Ramos (cell line): ENCODE measurements around the gene PCP4.

Source experiments
- in situ Hi-C: fragments of 300-500 bp; cut with MboI; formaldehyde crosslinking; loops from one replicate; pipeline ENCODE4 v1.14.3; 2022; ENCODE audit warnings: low sequenced_read_pairs; ENCODE audit not compliant: unreplicated experiment

Gene PCP4

GRCh38 chr21:39968010-39968409 is 100.8 kb downstream of the PCP4 start:
- in situ Hi-C loops = no loop called here

DNA sequence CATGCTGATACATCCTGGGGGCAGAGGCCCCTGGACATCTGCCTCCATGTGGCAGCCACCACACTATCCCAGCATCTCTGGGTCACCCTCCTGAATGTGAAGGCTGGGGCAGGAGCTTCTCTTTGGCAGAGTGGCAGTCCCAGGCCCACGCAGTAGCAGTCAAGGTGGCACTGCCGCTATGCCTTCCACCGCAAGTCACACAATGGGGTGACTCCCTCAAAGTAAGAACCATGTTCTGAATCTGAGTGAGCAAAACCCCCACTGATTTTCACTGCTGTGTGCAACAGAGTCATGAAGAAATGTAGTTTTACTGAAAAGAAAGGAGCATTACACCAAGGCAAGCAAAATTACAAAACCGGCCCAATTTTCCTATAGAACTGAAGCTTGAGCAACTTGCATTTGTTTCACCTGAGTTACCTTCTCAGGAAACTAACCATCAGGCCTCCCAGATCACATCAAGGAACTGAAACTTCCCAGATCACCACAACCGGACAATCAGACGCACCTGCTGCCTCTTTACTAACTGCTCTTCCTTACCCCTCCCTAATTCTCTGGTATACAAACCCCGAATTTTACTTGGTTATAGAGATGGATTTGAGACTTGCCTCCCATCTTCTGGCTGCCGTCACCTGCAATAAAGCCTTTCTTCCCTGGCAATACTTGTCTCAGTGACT is 102.6 kb downstream of the PCP4 start:
- in situ Hi-C loops = no loop called here

DNA sequence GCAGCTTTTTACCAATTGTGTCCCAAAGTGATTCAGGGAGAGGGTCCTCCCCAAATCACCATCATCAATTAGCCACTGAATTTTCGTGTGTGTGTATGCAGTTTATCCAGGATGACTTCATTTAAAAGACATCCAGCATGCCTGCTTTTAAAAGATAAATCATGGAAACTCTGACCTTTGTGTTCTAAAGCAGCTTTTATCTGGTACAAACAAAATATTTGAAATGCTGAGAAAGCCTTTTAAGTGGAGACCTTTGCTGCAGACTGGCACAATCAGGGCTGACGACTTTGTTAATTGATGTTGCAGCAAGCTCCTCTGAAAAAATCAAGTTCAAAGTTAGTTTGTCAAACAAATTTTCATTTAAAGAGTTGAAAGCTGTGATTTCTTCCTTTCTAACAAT is 104.7 kb downstream of the PCP4 start:
- in situ Hi-C loops = no loop called here

DNA sequence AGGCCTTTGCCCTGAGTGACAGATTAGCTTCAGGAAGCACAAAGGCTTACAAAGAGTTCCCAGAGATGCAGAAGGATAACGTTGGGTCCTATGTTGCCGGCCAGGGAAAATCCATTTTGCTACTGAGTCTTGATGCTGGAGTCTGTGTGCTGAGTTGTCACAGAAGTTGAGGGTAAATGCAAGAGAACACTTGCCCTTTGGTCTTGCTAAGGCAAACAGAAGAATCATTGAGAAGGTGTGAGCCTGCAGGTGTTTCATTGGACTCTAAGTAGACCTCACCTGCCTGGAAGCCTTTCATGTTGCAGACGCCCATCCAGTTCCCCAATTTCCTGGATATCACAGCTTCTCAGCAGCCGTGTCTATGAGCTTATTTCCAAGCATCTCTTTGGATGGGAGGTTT is 105.2 kb downstream of the PCP4 start:
- in situ Hi-C loops = no loop called here

DNA sequence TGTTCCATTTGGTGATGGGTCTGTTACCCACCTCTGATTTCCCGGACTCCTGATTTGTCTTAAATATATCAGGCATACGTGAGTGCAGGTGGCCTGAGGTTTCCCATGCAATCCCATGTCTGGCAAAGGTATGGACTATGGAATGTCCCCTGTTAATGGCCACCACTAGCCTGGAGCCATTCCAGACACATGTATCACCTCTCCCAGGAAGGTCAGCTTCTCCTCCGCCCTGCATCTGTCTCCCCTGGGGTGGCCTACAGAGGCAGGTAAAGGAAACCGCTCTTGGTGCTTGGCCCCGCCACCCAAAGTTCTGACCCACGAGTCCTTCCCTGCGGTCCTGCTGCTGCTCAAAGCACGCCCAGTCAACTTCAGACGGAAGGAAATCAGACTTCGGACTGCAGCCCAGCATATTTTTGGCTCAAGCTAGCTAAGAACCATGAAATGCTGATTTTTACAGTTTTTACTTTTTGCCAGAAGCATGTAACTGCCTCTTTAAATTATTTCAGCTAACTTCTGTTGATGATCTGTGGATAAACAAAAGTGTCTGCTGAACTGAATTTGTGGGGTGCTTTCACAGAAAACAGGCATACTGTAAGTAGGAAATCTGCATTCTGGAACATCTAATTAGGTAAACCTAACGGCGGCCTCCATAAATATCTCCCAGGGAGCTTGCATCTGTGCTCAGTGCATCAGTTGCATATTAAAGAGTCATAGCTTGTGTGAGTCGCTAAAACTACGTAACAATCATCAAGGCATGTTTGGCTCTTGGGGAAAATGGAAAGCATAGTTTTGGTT is 105.9 kb downstream of the PCP4 start:
- in situ Hi-C loops = no loop called here

GRCh38 chr21:39976800-39977199 is 109.6 kb downstream of the PCP4 start:
- in situ Hi-C loops = no loop called here
